Nephron (organoid): Measurements from ENCODE around the gene REPS1.
"Not testable (repeated sequence)": the region's sequence is repeated elsewhere in the genome, so short reads cannot be mapped to it uniquely, and the experiment has no call there.

Experiments used
- H3K27ac Mint-ChIP-seq, 3 experiments: 2 replicates each; pipeline ENCODE4 v1.8.0; 2020; ENCODE audit warnings: mixed read lengths in 3 of 3, mild to moderate bottlenecking in 2 of 3, moderate library complexity in 1 of 3
- H3K27me3 Mint-ChIP-seq: 2 replicates; pipeline ENCODE4 v1.8.0; 2021; ENCODE audit warnings: low read depth, mild to moderate bottlenecking, moderate library complexity, mixed read lengths
- H3K36me3 Mint-ChIP-seq: 2 replicates; pipeline ENCODE4 v1.8.0; 2020; ENCODE audit warnings: low read depth, mixed read lengths
- H3K4me1 Mint-ChIP-seq: 2 replicates; pipeline ENCODE4 v1.8.0; 2020; ENCODE audit warnings: mixed read lengths
- H3K4me3 Mint-ChIP-seq, 3 experiments: 2 replicates each; pipeline ENCODE4 v1.8.0; 2020; ENCODE audit warnings: mild to moderate bottlenecking in 3 of 3, mixed read lengths in 3 of 3, moderate library complexity in 2 of 3
- H3K9me3 Mint-ChIP-seq: 2 replicates; pipeline ENCODE4 v1.8.0; 2020; ENCODE audit warnings: mixed read lengths
- TF ChIP-seq, protein P1 (sequence below), 3 experiments: fragments of 200-600 bp; sonication (generic); IDR thresholded peaks; one replicate each; pipeline ENCODE4 v1.5.0; 2021; ENCODE audit warnings: antibody characterized with exemption in 3 of 3; ENCODE audit not compliant: unreplicated experiment in 3 of 3

The REPS1 gene

DNA sequence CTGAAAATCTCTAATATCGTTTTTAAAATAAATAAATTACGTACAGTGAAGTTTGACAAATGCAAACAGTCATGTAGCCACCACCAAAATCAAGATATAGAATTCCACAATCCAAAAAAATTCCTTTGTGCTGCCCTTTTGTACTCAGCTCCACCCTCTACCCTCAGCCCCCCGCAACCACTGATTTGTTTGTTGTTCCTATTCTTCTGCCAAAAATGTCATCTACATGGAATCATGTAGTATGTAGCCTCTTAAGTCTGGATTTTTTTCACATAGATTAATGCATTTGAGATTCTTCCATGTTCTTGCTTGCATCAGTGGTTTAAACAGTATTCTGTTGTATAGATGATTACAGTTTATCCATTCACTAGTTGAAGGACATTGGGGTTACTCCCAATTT, 8.5 kb upstream of the REPS1 start:
- Mint-ChIP-seq H3K4me3 (no peak overlapping the region), H3K27ac (no peak overlapping the region), H3K9me3 (no peaks in the 10 kb centered on the region), H3K27me3 (peaks cover 7% of the 10 kb centered on the region), H3K4me1 (peaks cover 6% of the 10 kb centered on the region), H3K36me3 (no peaks in the 10 kb centered on the region)
- TF ChIP-seq, protein P1, sequence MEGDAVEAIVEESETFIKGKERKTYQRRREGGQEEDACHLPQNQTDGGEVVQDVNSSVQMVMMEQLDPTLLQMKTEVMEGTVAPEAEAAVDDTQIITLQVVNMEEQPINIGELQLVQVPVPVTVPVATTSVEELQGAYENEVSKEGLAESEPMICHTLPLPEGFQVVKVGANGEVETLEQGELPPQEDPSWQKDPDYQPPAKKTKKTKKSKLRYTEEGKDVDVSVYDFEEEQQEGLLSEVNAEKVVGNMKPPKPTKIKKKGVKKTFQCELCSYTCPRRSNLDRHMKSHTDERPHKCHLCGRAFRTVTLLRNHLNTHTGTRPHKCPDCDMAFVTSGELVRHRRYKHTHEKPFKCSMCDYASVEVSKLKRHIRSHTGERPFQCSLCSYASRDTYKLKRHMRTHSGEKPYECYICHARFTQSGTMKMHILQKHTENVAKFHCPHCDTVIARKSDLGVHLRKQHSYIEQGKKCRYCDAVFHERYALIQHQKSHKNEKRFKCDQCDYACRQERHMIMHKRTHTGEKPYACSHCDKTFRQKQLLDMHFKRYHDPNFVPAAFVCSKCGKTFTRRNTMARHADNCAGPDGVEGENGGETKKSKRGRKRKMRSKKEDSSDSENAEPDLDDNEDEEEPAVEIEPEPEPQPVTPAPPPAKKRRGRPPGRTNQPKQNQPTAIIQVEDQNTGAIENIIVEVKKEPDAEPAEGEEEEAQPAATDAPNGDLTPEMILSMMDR (IDR thresholded peaks at IDR 0.05; ENCODE audit: unreplicated experiment in 3 of 3): no peak

DNA sequence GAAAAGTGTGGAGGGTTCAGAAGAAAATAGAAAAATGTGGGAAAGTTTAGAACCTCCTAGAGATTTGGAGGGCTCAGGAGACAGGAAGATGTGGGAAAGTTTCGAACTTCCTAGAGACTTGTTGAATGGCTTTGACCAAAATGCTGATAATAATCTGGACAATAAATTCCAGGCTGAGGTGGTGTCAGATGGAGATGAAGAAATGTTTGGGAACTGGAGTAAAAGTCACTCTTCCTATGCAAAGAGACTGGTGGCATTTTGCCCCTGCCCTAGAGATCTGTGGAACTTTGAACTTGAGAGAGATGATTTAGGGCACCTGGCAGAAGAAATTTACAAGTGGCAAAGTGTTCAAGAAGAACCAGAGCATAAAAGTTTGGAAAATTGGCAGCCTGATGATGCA, 5.4 kb upstream of the REPS1 start:
- H3K27me3 Mint-ChIP-seq, H3K36me3 Mint-ChIP-seq, H3K27ac Mint-ChIP-seq, H3K9me3 Mint-ChIP-seq, H3K4me3 Mint-ChIP-seq, H3K4me1 Mint-ChIP-seq: not testable (repeated sequence)

DNA sequence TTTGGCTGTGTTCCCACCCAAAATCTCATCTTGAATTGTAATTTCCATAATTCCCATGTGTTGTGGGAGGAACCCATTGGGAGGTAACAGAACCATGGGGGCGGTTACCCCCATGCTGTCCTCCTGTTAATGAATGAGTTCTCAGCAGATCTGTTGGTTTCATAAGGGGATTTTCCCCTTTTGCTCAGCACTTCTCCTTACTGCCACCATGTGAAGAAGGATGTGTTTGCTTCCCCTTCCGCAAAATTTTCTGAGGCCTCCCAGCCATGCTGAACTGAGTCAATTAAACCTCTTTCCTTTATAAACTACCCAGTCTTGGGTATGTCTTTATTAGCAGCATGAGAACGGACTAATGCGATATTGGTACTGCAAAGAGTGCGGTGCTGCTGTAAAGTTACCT, 4.9 kb upstream of the REPS1 start:
- not testable (repeated sequence) for H3K4me1 Mint-ChIP-seq, H3K27me3 Mint-ChIP-seq, H3K9me3 Mint-ChIP-seq, H3K36me3 Mint-ChIP-seq, H3K27ac Mint-ChIP-seq
- peak overlapping the region in 1 of 3 experiments; percentile 33 for H3K4me3 Mint-ChIP-seq

DNA sequence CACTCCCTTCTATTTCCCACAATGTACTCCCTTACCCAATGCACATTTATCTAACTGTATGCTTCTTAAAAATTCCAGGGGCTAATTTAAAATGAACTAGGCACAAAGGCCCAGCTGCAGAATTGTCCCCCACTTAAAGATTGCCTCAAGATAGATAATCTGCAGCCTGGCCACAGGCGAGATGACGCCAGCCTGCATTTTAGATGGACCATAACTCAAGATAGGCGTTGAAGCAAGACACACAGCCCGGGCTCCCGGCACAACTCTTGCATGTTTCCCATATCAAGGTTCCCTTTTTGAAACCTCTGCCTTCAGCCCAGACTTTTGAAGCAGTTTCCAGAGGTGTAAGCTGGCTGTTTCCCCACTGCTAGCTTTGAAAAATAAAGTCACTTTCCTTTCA, 3.2 kb upstream of the REPS1 start:
- H3K4me3 Mint-ChIP-seq: peak overlapping the region in 1 of 3 experiments; percentile 31
- H3K36me3 Mint-ChIP-seq: no peaks in the 10 kb centered on the region
- no peaks in the 10 kb centered on the region for H3K9me3 Mint-ChIP-seq
- no peaks in the 10 kb centered on the region for H3K27me3 Mint-ChIP-seq
- peaks cover 20% of the 10 kb centered on the region for H3K4me1 Mint-ChIP-seq
- H3K27ac Mint-ChIP-seq: no peak overlapping the region
- TF ChIP-seq, protein P1 (IDR thresholded peaks at IDR 0.05; ENCODE audit: unreplicated experiment in 3 of 3): no peak

DNA sequence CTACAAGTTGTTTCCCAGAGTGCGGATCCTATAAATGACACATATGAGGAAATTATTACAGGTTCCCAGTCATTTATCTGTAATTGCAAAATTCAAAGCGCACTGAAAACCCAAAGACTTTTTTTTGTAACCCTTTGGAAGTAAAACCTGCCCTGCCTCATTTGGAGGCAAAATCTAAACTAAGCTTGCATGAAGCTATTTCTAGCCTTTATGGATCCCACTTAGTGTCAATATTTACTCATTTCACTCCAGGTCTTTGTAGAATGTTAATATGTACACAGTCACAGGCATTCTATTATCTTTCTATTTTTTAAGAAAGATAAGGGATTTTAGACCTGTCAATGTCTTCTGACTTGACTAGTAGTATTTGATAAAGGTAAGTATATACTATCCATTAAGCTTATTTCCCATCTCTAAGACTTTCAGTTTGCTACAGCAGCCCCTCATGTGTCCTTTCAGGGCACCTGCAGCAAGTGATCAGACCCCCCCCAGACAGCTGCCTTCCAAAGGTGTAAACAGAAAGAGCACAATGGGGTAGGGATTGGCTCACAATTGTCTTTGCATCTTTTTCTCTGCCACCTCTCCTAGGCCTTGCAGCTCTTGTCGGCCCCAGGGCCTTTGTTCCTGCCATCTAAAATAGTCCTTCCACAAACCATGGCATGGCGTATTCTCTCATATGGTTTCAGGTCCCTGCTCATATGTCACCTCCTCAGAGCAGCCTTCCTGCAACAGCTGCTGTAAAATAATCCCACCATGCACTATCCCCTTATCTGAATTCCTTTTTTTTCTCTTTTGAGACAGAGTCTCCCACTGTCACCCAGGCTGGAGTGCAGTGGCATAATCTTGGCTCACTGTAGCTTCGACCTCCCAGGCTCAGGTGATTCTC, 1.3 kb upstream of the REPS1 start:
- H3K36me3 Mint-ChIP-seq: no peaks in the 10 kb centered on the region
- H3K27me3 Mint-ChIP-seq: no peaks in the 10 kb centered on the region
- H3K4me1 Mint-ChIP-seq: peaks cover 25% of the 10 kb centered on the region
- H3K4me3 Mint-ChIP-seq: peak overlapping the region; percentile 91 to 93 (median 92)
- no peaks in the 10 kb centered on the region for H3K9me3 Mint-ChIP-seq
- TF ChIP-seq, protein P1 (IDR thresholded peaks at IDR 0.05; ENCODE audit: unreplicated experiment in 3 of 3): no peak
- peak overlapping the region in 2 of 3 experiments; percentile 6 to 93 for H3K27ac Mint-ChIP-seq

DNA sequence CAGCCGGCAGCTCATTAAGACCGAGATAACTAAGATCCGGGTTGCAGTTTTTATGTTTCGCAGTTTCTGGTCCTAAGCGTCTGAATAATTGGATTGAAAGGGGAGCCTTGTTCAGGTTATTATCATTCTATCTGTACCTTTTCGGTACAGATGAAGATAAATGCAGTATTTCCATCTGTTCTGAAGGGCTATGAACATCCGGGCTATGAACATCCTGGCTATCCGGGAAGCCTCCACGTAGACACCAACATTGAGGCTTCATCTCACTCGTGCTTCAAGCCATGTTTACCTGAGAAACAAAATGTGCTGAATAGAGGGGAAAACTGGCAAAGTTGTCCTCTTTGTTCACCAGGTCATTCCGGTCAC, 399 bp upstream of the REPS1 start:
- Mint-ChIP-seq H3K27me3 (no peaks in the 10 kb centered on the region), H3K9me3 (no peaks in the 10 kb centered on the region), H3K4me3 (peak overlapping the region; percentile 91 to 93 (median 92)), H3K4me1 (peaks cover 25% of the 10 kb centered on the region), H3K27ac (peak overlapping the region; percentile 84 to 94 (median 93)), H3K36me3 (no peaks in the 10 kb centered on the region)
- TF ChIP-seq, protein P1 (IDR thresholded peaks at IDR 0.05; ENCODE audit: unreplicated experiment in 3 of 3): peak; percentile 5 to 31 (median 13)

DNA sequence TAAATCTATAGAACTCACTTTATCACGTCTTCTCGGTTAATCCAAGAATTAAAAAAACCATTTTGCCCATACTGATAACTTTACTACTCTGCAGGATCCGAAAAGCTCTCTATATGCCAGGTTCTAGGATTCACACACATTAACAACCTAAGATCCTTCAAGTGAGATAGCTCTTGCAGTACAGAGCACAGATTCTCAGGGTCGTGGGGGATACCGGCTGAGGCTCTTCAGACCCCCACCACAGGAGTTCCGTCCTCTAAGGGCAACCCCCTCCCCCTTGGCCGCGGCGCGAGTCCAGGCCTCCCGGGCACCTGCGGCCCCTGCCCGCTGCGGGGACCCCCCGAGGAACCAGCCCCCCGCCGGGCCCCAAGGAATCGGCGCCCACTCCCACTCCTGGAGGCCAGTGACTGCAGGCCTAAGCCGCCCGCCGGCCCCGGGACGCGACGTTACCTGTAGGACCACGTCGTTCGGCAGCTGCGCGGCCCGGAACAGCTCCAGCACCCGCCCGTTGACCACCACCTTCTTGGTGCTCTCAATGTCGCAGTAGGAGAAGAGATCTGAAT, 892 bp downstream of the REPS1 start:
- Mint-ChIP-seq H3K27me3 (no peaks in the 10 kb centered on the region), H3K9me3 (no peaks in the 10 kb centered on the region), H3K27ac (peak overlapping the region; percentile 72 to 83 (median 73)), H3K4me1 (peaks cover 25% of the 10 kb centered on the region), H3K36me3 (no peaks in the 10 kb centered on the region), H3K4me3 (peak overlapping the region; percentile 83 to 91 (median 89))
- TF ChIP-seq, protein P1 (IDR thresholded peaks at IDR 0.05; ENCODE audit: unreplicated experiment in 3 of 3): no peak
